PC-9 (cell line): Measurements from ENCODE around the gene PAN3.

Experiments used
- CTCF ChIP-seq: fragments of 200-600 bp; sonication (generic); conservative IDR thresholded peaks from 2 replicates; pipeline ENCODE4 v1.6.1; 2017; ENCODE audit warnings: mixed run types, antibody characterized with exemption, mild to moderate bottlenecking, moderate library complexity
- EZH2 ChIP-seq: fragments of 200-600 bp; sonication (generic); IDR thresholded peaks from 2 replicates; pipeline ENCODE4 v1.8.0; 2017; ENCODE audit warnings: antibody characterized with exemption, low read depth

- TF ChIP-seq CTCF (no peak), EZH2 (no peak)
Observed at GRCh38 chr13:28159057-28159456, 20.7 kb downstream of the PAN3 start.
